Measurements from ENCODE around the gene BRF1. TPM values are rescaled to one million over a fixed set of nuclear protein-coding genes. Genes with fewer than 3 reads are reported as not detected.

The BRF1 gene
- total and polyA plus RNA-seq, 2 of the 8 experiments (the other 6 are each of a cell fraction or from before 2014, with no cell fraction given), result 7.7 to 18.3 TPM

DNA sequence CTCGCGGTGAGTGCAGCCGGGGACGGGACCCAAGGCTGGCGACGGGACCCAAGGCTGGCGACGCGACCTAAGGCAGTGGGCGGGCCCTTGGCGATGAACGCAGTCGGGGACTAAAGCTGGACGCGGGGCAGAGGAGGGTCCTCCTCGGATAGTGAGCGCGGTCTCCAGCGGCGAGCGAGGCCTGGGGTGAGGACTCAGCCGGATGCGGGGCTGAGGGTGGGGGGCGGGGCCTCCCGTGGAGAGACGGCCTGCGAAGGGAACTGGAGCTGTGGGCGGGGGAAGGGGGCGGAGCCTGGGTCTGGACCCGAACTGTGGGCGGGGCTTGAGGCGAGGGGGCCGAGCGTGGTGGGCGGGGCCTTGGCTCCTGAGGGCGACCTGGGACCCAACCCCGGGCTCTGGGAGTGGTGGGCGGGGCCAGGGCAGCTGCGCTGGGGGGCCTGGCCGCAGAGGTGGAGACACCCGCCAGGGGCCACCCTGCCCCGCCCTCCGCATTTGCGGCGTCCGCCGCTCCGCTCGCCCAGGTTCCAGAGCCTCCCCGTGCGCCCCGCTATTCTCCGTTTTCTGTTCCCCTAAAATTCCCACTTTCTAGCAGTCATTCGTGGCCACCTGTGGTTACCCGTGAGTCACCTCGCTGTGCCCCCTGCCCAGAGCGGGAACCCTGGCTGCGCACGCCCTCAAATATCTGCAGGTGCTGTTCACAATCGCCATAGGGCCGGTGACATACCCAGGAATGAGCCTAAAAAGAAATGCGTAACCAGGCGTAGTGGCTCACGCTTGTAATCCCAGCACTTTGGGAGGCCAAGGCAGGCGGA is 508 bp upstream of the BRF1 start:
- Histone ChIP-seq H2AFZ (ENCODE audit: low read length) (peak overlapping the region; percentile 90; the same call in 1 of the 2 replicates), H3K9ac (replicated peaks in 1 of 4; ENCODE audit: extremely low read depth in 1 of 4, low read depth in 3 of 4, low read length in 3 of 4) (peak overlapping the region in 3 of 4 experiments; percentile 42 to 52 (median 45); a peak in 5 of 7 replicates), H3K4me3 (ENCODE audit: extremely low read depth in 1 of 4, insufficient read depth in 2 of 4, low read depth in 3 of 4, low read length in 4 of 4) (peak overlapping the region; percentile 73 to 95 (median 74)), H3K18ac (ENCODE audit: extremely low read depth, low read length) (peak overlapping the region; percentile 96), H3K56ac (replicated peaks; ENCODE audit: insufficient read length, low read depth, low read length) (peak overlapping the region; percentile 86), H2AK5ac (ENCODE audit: low read depth, low read length) (no peak overlapping the region), H4K20me1 (replicated peaks in 1 of 2; ENCODE audit: control insufficient read depth in 1 of 2, insufficient read depth in 2 of 2, low read length in 2 of 2) (peaks cover 3 to 12% of the 10 kb centered on the region in 2 experiments), H3K23me2 (ENCODE audit: low read depth, low read length) (peaks cover 4% of the 10 kb centered on the region; the same call in 1 of the 2 replicates), H3K4me1 (replicated peaks in 1 of 4; ENCODE audit: control insufficient read depth in 3 of 4, insufficient read depth in 4 of 4, low read length in 3 of 4) (peaks cover 0 to 5% (median 0%) of the 10 kb centered on the region in 4 experiments; a peak in 1 of 7 replicates), H3K27ac (ENCODE audit: low read depth, low read length) (peak overlapping the region; percentile 45; the same call in 1 of the 2 replicates), H4K5ac (ENCODE audit: insufficient read length, low read depth, low read length) (peak overlapping the region; percentile 97), H3K27me3 (replicated peaks in 1 of 4; ENCODE audit: control insufficient read depth in 3 of 4, extremely low read depth in 1 of 4, insufficient read depth in 3 of 4, low read length in 3 of 4) (peaks cover 0 to 9% (median 6%) of the 10 kb centered on the region in 4 experiments; a peak in 4 of 7 replicates), H2BK15ac (ENCODE audit: low read length) (peak overlapping the region; percentile 98; the same call in 1 of the 2 replicates), H3K79me2 (ENCODE audit: control insufficient read depth in 1 of 2, insufficient read depth in 2 of 2, low read length in 2 of 2) (peaks cover 0 to 17% of the 10 kb centered on the region in 2 experiments; a peak in 2 of 4 replicates), H4K8ac (ENCODE audit: extremely low read depth, insufficient read depth, low read length) (peak overlapping the region; percentile 88), H2BK5ac (ENCODE audit: low read depth, low read length) (peak overlapping the region; percentile 92; the same call in 1 of the 2 replicates), H3K79me1 (ENCODE audit: low read depth, low read length) (peaks cover 7% of the 10 kb centered on the region), H3K36me3 (ENCODE audit: control insufficient read depth in 2 of 4, insufficient read depth in 4 of 4, low read length in 3 of 4) (no peaks in the 10 kb centered on the region), H3K4me2 (ENCODE audit: insufficient read depth in 1 of 2, low read depth in 2 of 2, low read length in 2 of 2) (peak overlapping the region; percentile 78 to 86), H4K91ac (replicated peaks; ENCODE audit: insufficient read length, low read length) (peak overlapping the region; percentile 80), H3K9me3 (ENCODE audit: insufficient read depth in 2 of 2, low read depth in 1 of 2, low read length in 1 of 2) (no peaks in the 10 kb centered on the region), H3K23ac (ENCODE audit: insufficient read length) (no peak overlapping the region), H2BK20ac (ENCODE audit: low read length) (no peak overlapping the region), H2BK120ac (replicated peaks; ENCODE audit: low read depth, low read length) (peak overlapping the region; percentile 64), H3K4ac (replicated peaks; ENCODE audit: insufficient read length, low read depth, low read length) (peak overlapping the region; percentile 96), H2BK12ac (ENCODE audit: low read depth, low read length) (peak overlapping the region; percentile 87; the same call in 1 of the 2 replicates), H3K14ac (ENCODE audit: insufficient read length) (peak overlapping the region; percentile 40)
- POLR2A ChIA-PET (ENCODE audit: partially characterized antibody), result interaction anchor here (0.6 to 2.4 kb wide), 7 partner anchors 10 to 431 kb away, joined by 3 to 8 read pairs (median 3); partner anchors contain the start of gene PACS2
- WGBS, 2 experiments (ENCODE audit: extremely low coverage in 1 of 2, insufficient coverage in 1 of 2, insufficient read length in 1 of 2, insufficient replicate concordance in 2 of 2, low coverage in 1 of 2, low lambda C conversion rate in 2 of 2, missing lambda C conversion rate in 1 of 2), result 2% methylated on average over 29 of the region's 65 CpGs; no CpG with 5 or more reads in 1 of the 2 experiments
- no peak for FAIRE-seq
- peak; percentile 92 to 100 for DNase-seq (ENCODE audit: low read depth in 1 of 2, low spot score in 2 of 2)
- CTCF ChIA-PET (ENCODE audit: partially characterized antibody), result interaction anchor here (0.6 to 1.5 kb wide), 4 partner anchors 11 to 1887 kb away, joined by 3 to 4 read pairs (median 4); no protein-coding TSS in a partner anchor
- TF ChIP-seq TBP (IDR thresholded peaks at IDR 0.05; ENCODE audit: low read depth, low read length) (no peak; the same call in 1 of the 2 replicates), CBX5 (IDR thresholded peaks at IDR 0.05; ENCODE audit: low read depth, low read length) (no peak), SIN3A (conservative IDR thresholded peaks at IDR 0.05 in 1 of 2, IDR thresholded peaks at IDR 0.05 in 1 of 2; ENCODE audit: low read depth in 1 of 2, low read length in 2 of 2) (0 out of 4 replicates have a peak, but pooled peaks of 1 of the 2 experiments have one; percentile 4), POLR2A (IDR thresholded peaks at IDR 0.05; ENCODE audit: control extremely low read depth in 1 of 2, low read depth in 2 of 2, low read length in 2 of 2) (0 out of 3 replicates have a peak, but pooled peaks of 1 of the 2 experiments have one; percentile 8), JUN (IDR thresholded peaks at IDR 0.05; ENCODE audit: low read depth, low read length) (0 out of 2 replicates have a peak, but pooled peaks have one; percentile 26), CREB1 (IDR thresholded peaks at IDR 0.05) (peak; percentile 31; the same call in 1 of the 2 replicates), NRF1 (IDR thresholded peaks at IDR 0.05; ENCODE audit: low read depth, low read length) (no peak), RNF2 (IDR thresholded peaks at IDR 0.05; ENCODE audit: borderline replicate concordance, low read depth, low read length, missing control alignments, poor library complexity, severe bottlenecking) (no peak)
- TF ChIP-seq, protein P1, sequence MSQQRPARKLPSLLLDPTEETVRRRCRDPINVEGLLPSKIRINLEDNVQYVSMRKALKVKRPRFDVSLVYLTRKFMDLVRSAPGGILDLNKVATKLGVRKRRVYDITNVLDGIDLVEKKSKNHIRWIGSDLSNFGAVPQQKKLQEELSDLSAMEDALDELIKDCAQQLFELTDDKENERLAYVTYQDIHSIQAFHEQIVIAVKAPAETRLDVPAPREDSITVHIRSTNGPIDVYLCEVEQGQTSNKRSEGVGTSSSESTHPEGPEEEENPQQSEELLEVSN (IDR thresholded peaks at IDR 0.05), result peak; percentile 84
